NCI-H82 treated with DMSO at 0.1 percent for 48 hours (cell line): ENCODE data around the gene IRF2.

Experiments
- DNase-seq: peaks from one replicate; lab custom pipeline; 2025; ENCODE audit not compliant: unreplicated experiment; lab: John Stamatoyannopoulos, UW

Gene IRF2

DNA sequence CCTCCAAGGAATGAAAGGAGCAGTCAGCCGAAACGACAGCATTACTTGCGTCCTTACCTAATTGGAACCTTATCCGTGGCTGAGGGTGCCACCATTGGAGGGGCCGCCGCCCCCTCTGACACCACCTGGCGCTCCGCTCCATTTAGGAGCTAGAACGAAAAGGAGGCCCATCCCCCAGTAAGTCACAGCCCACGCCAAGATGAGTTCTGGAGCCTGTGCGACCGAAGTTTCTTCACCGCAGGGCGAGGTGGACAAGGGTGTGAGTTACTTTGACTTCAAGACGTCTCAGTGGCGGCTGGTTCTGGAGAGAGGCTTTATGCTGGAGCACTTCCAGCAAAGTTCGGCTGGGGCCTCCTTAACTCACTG, 729 bp upstream of the IRF2 start:
- DNase-seq = no peak

DNA sequence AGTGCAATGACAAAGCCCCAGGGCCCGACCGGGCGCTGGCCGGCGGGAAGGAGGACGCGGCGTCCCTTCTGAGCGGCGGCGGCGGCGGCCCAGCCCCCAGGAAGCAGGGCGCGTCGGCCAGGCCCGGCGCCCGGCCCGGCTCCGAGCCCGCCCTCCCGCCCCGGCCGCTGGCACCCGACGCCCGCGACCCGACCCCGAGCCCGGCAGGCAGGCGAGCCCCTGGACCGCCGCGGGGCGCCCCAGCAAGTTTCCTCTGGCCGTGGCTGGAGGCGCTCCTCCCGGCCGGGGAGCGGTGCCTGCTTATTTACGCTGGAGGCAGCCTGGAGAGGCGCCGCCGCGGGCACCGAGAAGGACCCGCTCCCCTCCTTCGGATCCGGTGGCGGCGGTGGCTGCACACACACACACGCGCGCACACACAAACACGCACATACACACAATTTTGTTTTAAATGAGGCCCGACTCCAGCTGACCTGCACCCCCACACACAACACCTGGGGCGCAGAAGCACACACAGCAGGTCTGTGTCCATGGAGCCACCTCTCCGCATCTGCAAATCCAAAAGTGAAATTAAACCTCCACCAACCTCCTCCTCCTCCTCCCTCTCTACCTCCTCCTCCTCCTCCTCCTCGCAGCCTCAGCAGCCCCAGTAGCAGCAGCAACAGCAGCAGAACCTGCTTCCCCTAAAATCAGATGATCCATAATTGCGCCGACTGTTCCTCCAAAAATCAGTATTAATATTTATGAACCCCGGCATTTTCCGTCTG, 669 bp downstream of the IRF2 start:
- no peak for DNase-seq

DNA sequence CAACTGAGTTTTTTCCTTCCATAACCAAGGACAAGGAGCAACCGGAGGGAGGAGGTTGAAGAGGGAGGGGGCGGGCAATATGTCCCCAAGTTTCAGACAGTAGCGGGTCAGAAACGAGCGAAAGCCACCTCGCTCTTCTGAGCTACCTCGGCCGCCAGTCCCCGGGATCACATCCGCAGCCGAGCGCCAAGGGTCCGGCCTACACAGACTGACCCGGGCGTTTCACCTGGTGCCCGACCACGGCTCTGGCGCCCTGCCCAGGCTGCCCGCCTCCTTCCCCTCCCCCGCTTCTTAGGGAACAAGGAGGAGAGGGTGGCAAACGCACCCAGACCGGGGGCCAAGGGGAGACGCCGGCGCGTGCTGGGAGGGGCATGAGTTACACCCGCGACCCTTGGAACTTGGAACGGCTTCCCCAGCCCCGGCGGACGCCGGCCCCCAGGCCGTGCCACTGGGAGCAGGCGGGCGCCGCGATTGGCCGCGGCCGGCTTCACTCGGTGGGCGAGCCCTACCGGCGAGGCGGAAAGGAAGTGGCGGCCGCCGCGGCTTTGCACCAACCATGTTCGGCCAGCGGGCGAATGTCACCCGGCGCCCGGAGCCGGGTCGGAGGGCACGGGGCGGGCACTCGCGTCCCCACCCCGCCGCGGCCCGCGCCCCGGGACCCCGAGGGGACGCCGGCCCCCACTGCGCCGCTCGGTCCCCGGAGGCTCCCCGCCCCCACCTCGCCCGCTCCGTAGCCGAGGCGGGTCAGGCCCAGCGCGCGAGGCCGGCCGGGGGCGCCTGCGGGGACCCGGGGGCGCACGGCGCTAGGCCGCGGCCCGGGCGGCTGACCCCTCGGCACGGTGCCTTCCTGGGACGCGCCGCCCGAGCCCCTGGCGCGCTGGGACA, 1.5 kb downstream of the IRF2 start:
- DNase-seq = no peak

DNA sequence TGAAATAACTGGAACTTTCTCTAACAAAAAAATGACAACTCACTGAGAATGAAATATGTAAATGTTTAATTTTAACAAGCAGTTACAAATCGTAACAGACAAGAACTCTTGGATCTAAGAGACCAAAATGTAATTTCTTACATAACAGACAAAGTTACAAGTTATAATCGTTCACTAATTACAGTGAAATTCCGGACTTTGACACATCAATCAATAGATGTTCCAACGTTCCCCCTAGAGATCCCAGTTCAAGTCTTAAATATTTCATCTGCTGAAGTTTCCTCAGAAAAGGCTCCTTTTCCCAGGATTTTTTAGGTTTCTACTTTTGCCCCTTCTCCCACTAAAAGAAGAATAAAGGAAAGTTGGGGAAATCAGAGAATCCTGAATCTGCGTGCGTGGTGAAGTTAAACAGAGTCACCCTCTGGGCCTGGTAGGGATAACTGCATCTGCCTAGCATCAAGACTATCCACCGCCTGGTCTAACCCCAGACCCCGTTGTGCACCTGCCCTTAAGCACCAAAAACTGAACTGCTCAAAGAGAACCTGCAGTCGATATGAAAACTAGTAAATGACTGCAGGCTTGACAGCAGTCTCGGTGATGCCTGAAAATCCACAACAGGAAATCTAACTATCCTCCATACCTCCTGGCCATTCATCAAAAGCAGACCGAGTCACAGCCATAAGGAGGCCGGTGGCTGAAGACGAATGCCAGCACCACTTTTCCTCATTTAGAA, 2.3 kb downstream of the IRF2 start:
- no peak for DNase-seq

DNA sequence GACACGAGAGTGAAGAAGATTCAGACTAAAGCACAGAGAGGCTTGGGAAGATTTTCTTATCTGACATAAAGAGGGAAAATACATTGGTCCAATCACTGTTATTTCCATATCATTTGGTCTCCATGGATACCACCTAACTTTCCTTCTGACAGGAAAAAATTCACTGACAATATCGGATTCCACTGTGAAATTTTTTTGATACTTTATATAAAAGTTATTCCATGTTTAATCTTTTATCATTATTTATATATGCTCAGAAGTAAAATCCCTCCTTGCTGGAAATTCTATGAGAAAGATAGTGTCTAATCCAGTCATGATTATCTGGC, 3.6 kb downstream of the IRF2 start:
- no peak for DNase-seq

DNA sequence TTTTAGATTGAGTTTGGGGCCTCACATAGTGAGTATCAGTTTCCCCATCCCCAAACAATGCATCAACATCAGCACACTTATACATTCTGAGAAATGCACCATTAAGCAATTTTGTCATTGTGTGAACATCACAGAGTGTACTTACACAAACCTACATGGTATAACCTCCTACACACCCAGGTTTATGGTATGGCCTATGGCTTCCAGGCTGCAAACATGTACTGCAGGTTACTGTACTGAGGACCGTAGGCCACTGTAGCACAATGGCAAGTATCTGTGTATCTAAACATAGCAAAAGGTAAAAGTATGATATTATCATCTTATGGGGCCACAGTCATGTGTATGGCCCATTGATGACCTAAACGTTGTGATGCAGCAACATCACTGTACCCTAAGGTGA, 7.7 kb downstream of the IRF2 start:
- no peak for DNase-seq

DNA sequence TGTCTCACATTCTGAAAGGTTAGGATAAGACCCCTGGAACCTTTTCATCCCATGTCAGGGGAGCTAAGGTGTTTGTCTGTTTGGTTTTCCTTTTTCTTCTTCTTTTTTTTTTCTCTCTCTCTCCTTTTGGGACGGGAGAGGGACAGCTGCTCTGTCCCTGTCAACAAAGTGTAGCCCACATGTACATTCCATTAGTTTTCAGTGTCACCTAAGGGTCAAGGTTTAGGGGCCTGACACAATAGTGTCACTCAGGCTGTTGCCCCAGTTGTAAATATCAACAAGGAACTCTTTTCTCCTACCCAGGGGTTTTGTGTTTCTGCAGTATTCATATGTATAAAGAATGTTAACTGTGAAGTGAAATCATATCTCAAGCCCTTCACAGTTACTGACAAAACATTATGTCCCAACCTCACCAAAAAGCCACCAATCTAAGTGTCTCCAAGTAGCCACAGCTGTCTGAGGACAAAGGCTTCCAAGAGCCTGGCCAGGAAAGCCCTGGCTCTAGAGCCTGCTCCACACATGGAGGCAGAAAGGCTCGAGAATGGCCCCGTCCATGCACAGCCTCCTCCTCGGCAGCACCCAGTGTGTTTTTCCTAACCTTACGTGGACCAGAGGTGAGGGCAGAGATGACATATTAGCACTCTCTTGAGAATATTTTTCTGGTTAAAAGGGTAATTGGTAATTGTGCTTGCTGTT, 9.4 kb downstream of the IRF2 start:
- DNase-seq = no peak

DNA sequence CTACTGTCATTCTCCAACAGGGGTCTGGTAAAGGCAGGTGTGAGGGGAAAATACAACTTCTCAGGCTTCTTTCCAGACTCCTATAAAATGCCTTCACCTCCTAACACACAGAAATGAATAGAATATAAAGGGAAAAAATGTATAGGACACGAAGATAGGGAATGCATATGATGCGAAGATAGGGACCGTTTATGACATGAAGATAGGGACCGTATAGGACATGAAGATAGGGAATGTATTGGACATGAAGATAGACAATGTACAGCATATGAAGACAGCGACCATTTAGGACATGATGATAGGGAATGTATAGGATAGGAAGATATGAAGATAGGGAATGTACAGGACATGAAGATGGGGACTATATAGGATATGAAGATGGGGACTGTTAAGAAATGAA, 10.5 kb downstream of the IRF2 start:
- no peak for DNase-seq

DNA sequence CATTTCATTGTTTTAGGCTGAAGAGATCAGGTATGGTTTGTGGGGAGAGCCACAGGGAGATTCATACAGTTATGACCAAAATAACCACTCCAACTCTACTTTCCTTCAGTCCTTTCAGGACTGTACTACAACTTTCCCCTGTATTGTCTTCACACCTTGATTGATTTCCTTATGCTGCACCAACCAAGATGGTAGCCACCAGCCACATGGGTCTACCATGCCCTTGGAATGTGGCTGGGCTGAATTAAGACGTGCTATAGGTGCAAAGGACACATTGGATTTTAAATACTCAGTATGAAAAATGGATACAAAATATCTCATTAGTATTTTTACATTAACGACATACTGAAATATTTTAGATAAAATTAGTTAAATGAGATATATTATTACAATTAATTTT, 11.2 kb downstream of the IRF2 start:
- DNase-seq = no peak

DNA sequence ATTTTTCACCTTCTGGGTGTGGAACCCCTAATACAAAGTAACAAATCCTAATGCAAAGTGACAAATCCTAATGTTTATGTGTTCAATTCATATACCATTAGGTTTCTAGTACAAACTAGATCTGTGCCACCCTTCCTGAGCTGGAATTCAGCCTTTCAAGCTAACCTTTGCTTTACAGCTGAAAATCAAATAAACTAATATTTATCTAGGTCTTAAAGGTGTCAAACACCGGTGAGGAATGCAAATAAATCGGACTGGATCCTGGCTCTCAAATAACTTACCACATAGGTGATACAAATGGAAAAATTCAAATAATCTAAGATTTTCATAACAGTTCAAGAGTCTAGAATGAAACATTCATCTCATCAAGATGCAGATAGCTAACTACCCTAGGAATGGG, 11.6 kb downstream of the IRF2 start:
- no peak for DNase-seq

DNA sequence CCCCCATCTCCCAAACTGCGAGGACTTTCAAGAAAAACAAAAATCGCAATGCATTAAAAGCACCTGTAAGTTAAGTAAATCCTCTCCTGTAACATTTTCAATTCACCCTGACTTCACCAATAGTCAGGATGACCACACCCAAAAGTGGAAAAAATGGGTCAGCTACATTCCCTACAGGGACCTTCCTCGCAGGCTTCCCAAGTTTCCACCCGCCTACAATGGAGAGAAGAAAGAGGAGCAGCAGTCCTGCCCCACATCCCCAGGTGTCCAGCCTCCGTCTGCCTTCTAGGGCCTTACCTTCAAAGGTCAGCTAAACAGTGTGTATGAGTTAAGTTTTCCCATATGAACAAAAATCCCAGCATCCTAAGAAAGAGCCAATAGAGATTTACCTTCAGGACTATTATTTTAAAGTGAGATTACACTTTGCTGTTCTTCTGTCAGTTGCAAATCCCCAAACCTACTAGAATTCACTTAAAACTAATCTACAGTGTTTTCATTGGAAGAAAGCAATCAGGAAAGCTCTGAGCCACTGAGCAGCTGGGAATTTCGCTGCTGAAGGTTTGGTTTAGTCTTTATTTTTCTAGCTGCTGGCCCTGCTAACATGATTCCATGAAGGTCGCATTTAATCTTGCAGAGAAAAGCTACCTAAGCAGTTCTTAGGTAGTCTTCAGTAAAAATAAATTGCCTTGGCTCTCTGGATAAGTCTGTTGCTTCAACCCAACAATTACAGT, 12.5 kb downstream of the IRF2 start:
- DNase-seq = no peak

DNA sequence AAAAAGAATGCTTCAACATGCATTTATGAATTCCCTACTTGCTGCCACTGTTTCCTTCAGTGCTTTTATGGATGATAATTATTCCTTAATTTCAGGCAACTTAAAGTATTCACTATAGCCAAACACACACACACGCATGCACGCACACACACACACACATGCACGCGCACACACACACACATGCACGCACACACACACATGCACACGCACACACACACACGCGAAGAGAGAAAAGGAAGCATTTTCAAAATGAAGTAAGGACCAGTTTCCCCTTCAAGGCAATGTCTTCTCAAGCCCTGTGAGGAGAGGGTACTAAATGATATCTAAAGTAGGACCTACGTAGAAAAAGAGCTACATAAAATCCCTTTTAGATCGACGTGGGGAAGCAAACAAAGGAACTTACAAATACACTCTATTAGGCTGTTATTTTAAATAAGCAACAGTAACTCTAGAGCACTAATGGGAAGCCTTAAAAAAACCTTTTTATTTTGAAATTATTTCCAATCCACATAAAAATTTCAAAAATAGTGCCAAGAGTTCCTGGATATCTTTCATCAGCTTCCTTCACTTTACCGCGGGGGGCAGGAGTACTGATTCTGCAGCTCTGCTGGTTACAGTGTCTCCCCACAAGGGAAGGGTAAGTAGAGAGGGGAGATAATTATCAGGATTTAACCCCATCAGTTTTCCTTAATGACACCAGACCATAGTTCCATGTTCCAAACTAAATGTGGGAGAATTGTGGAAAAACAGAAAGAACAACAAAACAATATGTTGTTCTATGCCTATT, 13.7 kb downstream of the IRF2 start:
- DNase-seq = no peak

DNA sequence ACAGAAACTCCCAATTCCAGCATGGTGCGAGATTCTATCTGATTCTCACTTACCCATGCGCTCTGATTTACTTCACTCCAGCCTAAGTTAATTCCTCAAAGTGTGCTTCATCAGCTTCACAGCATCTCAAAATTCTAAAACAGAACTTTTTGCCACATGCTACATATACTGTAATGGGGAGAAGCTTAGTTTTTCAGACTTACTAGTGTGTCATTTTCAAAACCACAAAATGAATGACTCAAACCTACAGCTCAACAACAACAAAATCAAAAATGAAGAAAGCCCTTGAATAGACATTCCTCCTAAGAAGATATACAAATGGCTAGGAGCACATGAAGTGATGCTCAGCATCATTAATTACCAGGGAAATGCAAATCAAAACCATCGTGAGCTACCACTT, 14.9 kb downstream of the IRF2 start:
- no peak for DNase-seq

DNA sequence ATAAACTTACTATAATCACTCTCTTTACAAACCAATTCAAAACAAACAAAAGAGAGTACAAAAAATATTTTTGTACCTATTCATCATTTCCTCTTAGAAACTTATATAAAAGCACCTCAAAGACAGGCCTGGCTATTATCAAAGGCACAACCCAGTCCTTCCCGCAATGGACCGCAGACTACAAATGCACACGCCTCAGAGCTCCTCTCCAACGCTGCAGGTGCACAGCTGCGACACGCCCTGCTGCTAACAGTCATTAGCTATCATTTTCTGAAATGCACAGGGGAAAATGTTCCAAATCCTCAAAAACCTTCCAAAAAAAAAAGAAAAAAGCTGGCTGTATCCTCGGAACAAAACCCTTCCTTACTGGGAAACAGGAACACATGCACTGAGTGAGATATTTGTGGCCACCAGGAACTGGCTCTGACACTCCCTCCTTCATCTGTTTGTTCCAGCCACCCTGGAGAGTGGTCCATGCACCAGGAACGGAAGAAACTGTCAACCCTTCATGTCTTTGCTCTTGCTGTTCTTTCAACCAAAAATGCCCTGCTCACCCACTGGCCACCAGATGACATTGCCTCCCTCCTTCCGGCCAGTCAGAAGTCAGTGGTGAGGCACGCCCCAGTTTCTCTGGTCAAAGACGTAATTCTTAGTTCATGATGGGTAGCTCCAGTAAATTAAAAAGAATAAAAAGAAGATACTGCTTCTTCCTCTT, 16.7 kb downstream of the IRF2 start:
- no peak for DNase-seq

DNA sequence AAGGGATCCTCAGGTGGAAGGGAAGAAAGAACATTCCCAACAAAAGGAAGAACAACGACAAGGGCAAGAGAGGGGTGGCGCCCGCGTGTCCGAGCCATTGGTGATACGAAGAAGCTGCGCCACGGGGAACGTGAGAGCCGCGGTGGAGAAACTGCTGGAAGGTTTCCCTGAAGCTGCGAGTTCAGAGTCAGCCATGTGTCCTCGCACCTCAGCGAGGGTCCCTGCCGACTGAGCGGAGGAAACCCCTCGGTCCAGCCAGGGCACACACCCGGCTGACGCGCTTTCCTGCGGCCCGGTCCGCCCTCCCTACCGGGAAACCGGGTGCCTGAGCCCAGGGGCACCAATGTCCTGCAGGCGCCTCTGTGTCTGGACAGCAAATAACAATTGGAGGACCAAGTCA, 18.0 kb downstream of the IRF2 start:
- DNase-seq = no peak

DNA sequence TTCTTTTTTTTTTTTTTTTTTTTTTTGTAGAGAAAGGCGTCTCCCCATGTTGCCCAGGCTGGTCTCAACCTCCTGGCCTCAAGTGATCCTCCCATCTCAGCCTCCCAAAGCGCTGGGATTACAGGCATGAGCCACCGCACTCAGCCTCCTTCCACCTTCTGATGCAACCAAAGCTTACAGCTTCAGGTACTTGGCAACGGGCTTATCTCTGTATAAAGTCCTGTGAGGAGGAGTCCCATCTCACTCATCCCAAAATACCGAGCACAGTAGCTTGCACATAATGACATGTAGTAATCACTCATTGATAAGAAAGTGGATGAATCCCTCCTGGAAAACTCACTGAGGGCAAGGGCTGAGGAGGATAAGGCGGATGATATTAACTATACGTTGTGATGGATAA, 19.1 kb downstream of the IRF2 start:
- no peak for DNase-seq

DNA sequence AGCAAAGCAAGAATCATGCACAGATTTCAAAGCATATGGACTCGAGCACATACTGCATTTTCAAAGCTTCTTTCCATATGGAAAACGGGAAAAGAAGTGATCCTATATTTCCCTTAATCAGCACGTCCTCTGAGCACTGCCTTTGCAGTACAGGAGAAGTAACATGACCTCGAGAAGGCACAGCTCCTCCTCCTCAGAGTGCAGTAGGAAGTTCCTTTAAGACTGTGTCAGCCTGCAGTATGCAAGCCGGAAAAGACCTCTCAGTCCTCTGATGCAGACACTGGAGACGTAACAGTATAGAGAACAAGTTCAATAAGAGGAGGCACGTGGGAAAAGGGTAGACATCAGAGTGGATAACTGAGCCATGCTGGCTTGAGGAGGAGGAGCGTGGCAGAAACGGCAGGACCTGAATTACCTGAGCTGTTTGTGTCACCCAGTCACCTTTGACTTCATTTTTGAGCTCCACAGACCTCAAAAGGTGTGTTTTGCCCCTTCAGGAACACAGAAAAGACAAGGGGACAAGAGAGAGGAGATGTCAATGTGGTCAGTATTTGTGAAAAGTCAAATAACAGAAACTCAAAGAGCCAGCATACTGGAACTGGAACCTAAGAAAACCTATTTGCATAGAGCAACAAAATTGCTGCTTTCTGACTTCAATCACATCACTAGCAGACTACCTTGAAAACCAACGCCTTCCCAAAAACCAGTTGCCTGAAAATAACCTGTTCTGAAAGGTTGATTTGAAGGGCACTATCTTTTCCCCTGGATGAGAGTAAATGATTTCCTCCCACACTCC, 20.8 kb downstream of the IRF2 start:
- no peak for DNase-seq

DNA sequence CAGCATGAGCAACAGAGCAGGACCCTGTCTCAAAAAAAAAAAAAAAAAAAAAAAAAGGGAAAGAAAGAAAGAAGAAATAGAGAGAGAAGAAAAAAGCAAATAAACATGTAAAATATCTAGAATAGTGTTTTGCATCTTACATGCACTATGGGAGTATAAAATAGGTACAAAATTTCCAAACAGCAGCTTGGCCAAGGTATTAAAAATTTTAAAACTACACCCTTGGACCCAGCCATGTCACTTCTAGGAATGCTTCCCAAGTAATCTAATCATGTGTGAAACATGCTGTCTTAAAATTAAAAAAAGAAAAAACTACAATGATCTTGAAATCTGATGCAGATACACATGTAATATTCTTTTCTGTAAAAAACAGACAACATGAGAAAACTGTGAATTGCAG, 21.6 kb downstream of the IRF2 start:
- no peak for DNase-seq

DNA sequence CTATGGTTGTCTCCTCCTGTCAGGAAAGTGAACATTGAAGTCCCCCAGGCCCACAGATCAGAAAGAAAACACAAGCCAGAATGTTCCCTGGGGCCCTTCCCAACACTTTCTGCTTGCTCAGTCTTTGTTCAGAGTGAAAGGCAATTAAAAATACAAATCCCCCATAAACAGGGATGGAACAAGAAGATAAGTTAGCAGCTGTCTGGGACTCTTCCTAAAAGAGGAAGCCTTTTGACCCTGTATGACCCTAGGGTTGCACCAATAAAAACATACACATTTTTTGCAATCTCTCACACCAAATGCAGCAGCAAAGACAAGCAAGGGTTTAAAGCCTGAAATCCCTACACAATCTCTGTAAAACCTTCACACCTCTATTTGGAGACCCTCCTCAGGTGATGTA, 22.6 kb downstream of the IRF2 start:
- no peak for DNase-seq
